K562 (cell line): ENCODE data around the gene RGS7BP.

Experiments used
- BMI1 ChIP-seq: fragments of 150-350 bp; IDR thresholded peaks from 2 replicates; pipeline ENCODE4 v1.6.1; 2014; ENCODE audit warnings: low read length
- EP300 ChIP-seq: IDR thresholded peaks from 2 replicates; pipeline ENCODE4 v1.6.1; 2012; ENCODE audit warnings: low read length, improper control_type of control experiment
- TEAD4 ChIP-seq, 2 experiments: sonication (generic) in 1 of 2; formaldehyde crosslinking in 1 of 2; IDR thresholded peaks; 2 replicates each; pipeline versions ENCODE4 v1.6.1 to v1.8.0; 2012 to 2022; ENCODE audit warnings: borderline replicate concordance in 1 of 2, inconsistent platforms in 1 of 2, low read length in 1 of 2, mild to moderate bottlenecking in 1 of 2, missing genetic modification reagents in 1 of 2

GRCh38 chr5:64646169-64646568 lies 140.4 kb downstream of the RGS7BP start:
- TF ChIP-seq TEAD4 (IDR thresholded peaks at IDR 0.05; ENCODE audit: low read length) (no peak), TEAD4 (CRISPR knock-in tag; IDR thresholded peaks at IDR 0.05; ENCODE audit: borderline replicate concordance) (no peak), EP300 (no peak), BMI1 (no peak)
